Mesothelial cell of epicardium (in vitro differentiated cells): ENCODE measurements around the gene PSD2. TPM values are rescaled to one million over a fixed set of nuclear protein-coding genes. Genes with fewer than 3 reads are reported as not detected.
A peak's percentile ranks its signal among the peaks of the same experiment; 100 is the strongest.

Experiments used
- DNase-seq, 2 experiments: peaks; one replicate each; pipeline ENCODE4 v3.0.0; 2021; ENCODE audit warnings: low spot score in 2 of 2; ENCODE audit not compliant: unreplicated experiment in 2 of 2
- H3K27ac Mint-ChIP-seq: 2 replicates; pipeline ENCODE4 v1.8.0; 2021; ENCODE audit warnings: mixed read lengths
- H3K27me3 Mint-ChIP-seq: 2 replicates; pipeline ENCODE4 v1.8.0; 2021; ENCODE audit warnings: low read depth, mixed read lengths
- H3K36me3 Mint-ChIP-seq: 2 replicates; pipeline ENCODE4 v1.8.0; 2021; ENCODE audit warnings: mixed read lengths
- H3K4me1 Mint-ChIP-seq: 2 replicates; pipeline ENCODE4 v1.8.0; 2021; ENCODE audit warnings: mixed read lengths
- H3K4me3 Mint-ChIP-seq: 2 replicates; pipeline ENCODE4 v1.8.0; 2021; ENCODE audit warnings: mild to moderate bottlenecking, moderate library complexity, mixed read lengths
- H3K9me3 Mint-ChIP-seq: 2 replicates; pipeline ENCODE4 v1.8.0; 2021; ENCODE audit warnings: mixed read lengths
- total RNA-seq: library from RNA; stranded (reverse); gene quantifications from 3 replicates; pipeline ENCODE4 v1.2.1, GENCODE V29; 2021
- TF ChIP-seq, protein P1 (sequence below): fragments of 200-600 bp; sonication (generic); IDR thresholded peaks from one replicate; pipeline ENCODE4 v1.5.0; 2021; ENCODE audit warnings: antibody characterized with exemption; ENCODE audit not compliant: unreplicated experiment

Gene PSD2
- total RNA-seq, 1 donor from 2014 or later = 0.78 TPM

DNA sequence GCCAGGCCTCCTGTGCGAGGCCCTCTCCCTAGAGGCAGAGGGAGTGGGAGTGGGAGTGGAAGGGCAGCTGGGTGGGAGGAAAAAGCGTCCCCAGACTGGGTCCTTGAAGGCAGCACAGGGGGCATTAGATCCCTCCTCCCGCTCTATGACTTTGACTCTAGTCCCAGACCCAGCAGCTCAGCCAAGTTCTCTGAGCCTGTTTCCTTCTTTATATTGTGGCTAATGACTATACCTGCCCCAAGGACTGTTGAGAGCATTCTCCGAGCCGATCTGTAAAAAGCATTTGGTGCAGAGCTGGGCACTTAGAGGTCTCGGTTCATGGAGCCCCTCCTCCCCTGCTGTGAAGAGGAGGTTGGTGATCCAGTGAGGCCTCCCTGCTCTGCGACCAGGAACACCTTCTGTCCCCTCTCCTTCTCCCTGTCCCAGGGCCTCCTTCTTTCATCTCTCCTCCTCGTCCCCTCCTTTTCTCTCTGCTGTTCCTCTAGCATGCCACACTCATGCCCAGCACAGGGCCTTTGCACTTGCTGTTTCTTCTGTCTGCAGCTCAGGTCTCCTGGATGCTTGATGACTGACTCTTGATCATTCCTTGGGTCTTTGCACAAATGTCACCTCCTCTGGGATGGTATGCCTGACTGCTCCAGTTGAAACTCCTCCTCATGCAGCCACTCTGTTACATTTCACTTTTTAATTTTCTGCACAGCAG lies 23.4 kb upstream of the PSD2 start:
- TF ChIP-seq, protein P1, sequence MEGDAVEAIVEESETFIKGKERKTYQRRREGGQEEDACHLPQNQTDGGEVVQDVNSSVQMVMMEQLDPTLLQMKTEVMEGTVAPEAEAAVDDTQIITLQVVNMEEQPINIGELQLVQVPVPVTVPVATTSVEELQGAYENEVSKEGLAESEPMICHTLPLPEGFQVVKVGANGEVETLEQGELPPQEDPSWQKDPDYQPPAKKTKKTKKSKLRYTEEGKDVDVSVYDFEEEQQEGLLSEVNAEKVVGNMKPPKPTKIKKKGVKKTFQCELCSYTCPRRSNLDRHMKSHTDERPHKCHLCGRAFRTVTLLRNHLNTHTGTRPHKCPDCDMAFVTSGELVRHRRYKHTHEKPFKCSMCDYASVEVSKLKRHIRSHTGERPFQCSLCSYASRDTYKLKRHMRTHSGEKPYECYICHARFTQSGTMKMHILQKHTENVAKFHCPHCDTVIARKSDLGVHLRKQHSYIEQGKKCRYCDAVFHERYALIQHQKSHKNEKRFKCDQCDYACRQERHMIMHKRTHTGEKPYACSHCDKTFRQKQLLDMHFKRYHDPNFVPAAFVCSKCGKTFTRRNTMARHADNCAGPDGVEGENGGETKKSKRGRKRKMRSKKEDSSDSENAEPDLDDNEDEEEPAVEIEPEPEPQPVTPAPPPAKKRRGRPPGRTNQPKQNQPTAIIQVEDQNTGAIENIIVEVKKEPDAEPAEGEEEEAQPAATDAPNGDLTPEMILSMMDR = no peak
- Mint-ChIP-seq H3K4me3 (no peak overlapping the region), H3K36me3 (no peaks in the 10 kb centered on the region), H3K27me3 (peaks cover 10% of the 10 kb centered on the region), H3K27ac (no peak overlapping the region), H3K9me3 (no peaks in the 10 kb centered on the region), H3K4me1 (peaks cover 3% of the 10 kb centered on the region)
- DNase-seq = no peak

DNA sequence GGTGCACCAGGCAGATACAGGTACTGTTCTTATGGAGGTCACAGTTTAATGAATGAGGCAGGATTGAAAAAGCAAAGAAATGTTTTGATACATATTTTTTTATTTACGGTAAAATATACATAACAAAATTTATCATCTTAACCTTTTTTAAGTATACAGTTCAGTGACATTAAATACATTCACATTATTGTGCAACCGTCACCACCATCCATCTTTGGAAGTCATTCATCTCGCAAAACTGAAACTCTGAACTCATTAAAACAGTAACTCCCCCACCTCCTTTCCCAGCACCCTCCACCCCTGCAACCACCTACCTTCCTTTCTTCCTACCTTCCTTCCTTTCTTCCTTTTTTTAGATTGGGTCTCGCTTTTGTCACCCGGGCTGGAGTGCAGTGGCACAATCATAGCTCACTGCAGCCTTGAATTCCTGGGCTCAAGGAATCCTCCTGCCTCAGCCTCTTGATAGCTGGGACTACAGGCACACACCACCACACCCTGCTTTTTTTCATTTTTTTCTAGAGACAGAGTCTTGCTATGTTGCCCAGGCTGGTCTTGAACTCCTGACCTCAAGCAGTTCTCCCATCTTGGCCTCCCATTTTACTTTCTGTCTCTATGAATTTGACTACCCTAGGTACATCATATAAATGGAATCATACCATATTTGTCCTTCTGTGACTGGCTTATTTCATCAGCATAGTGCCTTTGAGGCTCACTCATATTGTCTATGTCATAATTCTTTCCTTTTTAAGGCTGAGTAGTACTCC lies 22.5 kb upstream of the PSD2 start:
- Mint-ChIP-seq H3K27me3 (peaks cover 15% of the 10 kb centered on the region), H3K4me1 (peaks cover 3% of the 10 kb centered on the region), H3K36me3 (no peaks in the 10 kb centered on the region), H3K4me3 (no peak overlapping the region), H3K9me3 (no peaks in the 10 kb centered on the region), H3K27ac (no peak overlapping the region)
- TF ChIP-seq, protein P1 = no peak
- no peak for DNase-seq

GRCh38 chr5:139774980-139775661 lies 20.5 kb upstream of the PSD2 start:
- peak; percentile 66 to 91 for DNase-seq
- Mint-ChIP-seq H3K4me3 (no peak overlapping the region), H3K27ac (no peak overlapping the region), H3K4me1 (peaks cover 3% of the 10 kb centered on the region), H3K9me3 (no peaks in the 10 kb centered on the region), H3K36me3 (no peaks in the 10 kb centered on the region), H3K27me3 (peaks cover 24% of the 10 kb centered on the region)
- TF ChIP-seq, protein P1 = peak; percentile 88

DNA sequence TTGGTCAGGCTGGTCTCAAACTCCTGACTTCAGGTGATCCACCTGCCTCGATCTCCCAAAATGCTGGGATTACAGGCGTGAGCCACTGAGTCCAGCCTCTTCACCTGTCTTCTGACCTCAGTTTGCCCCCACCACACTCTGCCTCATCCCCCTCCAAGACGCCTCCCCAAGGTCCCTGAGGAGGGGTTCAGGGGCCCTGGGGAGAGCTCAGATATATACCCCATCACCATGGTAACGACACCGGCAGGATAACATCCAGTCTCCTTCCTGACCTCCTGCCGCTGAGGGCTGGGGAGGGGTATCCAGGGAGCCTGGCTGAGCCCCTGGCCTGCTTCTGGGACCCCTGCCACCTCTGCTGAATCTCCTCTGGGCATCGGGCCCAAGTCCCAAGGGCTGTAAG lies 19.7 kb upstream of the PSD2 start:
- DNase-seq = no peak
- Mint-ChIP-seq H3K4me3 (no peak overlapping the region), H3K9me3 (no peaks in the 10 kb centered on the region), H3K4me1 (peaks cover 3% of the 10 kb centered on the region), H3K27ac (no peak overlapping the region), H3K36me3 (no peaks in the 10 kb centered on the region), H3K27me3 (peaks cover 32% of the 10 kb centered on the region)
- TF ChIP-seq, protein P1 = no peak

DNA sequence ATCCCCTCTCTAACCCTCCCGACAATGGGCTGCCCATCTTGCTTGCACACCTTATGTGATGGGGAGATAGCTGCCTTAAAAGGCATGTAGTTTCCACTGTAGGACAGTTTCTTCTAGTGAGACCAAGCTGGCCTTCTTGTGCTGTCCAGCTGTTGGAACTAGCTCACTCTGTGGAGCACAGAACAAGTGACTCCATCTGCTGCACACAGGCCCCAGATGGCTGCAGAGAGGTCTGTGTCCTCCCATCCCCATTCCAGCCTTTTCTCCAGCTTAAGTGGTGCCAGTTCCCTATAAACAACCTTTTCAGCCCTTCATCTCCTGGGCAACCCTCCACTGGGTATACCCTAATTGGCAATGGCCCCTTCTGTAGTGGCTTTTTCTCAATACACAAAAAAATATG lies 18.7 kb upstream of the PSD2 start:
- DNase-seq = no peak
- H3K27me3 Mint-ChIP-seq = peaks cover 34% of the 10 kb centered on the region
- peaks cover 3% of the 10 kb centered on the region for H3K4me1 Mint-ChIP-seq
- no peak overlapping the region for H3K27ac Mint-ChIP-seq
- TF ChIP-seq, protein P1 = no peak
- no peaks in the 10 kb centered on the region for H3K36me3 Mint-ChIP-seq
- H3K9me3 Mint-ChIP-seq = no peaks in the 10 kb centered on the region
- no peak overlapping the region for H3K4me3 Mint-ChIP-seq
